HG03565 (cell line): ENCODE data around the gene ALOX15B.
"Not testable (repeated sequence)": the region's sequence is repeated elsewhere in the genome, so short reads cannot be mapped to it uniquely, and the experiment has no call there.

ENCODE experiments used
- ATAC-seq: cut with Tn5 transposase; IDR thresholded peaks from one replicate; pipeline ENCODE4 v1.9.1; 2021; ENCODE audit warnings: mild to moderate bottlenecking, moderate library complexity; ENCODE audit not compliant: unreplicated experiment

The ALOX15B gene

GRCh38 chr17:8061851-8062250 lies 23.0 kb downstream of the ALOX15B start:
- ATAC-seq = not testable (repeated sequence)

- no peak for ATAC-seq
These were observed 23.6 kb downstream of the ALOX15B start for GRCh38 chr17:8062435-8062806.

GRCh38 chr17:8062807-8063483 lies 24.1 kb downstream of the ALOX15B start:
- ATAC-seq = no peak

- no peak for ATAC-seq
These were observed 25.1 kb downstream of the ALOX15B start for GRCh38 chr17:8063761-8064534.

DNA sequence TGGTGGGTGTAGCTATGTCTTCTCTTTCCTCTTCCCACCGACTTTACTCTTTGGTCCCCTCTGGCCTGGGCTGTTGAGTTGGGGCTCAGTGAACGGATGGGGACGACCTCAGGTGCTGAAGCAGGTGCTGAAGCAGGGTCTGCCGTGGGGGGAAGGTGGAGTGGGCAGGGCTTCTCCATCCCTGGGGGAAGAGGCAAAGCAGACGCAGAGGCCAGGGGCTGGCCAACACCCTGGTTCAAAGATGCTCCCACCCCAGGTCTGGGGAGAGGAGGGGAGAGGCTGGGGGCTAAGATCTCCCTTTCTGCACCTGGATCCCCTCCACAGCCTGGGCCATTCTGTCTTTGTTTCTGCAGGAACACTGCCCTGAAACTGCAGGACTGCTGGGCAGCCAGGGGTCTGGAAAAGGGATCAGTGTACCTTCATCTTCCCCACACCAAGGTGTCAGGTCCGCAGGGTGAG lies 25.7 kb downstream of the ALOX15B start:
- ATAC-seq = no peak

DNA sequence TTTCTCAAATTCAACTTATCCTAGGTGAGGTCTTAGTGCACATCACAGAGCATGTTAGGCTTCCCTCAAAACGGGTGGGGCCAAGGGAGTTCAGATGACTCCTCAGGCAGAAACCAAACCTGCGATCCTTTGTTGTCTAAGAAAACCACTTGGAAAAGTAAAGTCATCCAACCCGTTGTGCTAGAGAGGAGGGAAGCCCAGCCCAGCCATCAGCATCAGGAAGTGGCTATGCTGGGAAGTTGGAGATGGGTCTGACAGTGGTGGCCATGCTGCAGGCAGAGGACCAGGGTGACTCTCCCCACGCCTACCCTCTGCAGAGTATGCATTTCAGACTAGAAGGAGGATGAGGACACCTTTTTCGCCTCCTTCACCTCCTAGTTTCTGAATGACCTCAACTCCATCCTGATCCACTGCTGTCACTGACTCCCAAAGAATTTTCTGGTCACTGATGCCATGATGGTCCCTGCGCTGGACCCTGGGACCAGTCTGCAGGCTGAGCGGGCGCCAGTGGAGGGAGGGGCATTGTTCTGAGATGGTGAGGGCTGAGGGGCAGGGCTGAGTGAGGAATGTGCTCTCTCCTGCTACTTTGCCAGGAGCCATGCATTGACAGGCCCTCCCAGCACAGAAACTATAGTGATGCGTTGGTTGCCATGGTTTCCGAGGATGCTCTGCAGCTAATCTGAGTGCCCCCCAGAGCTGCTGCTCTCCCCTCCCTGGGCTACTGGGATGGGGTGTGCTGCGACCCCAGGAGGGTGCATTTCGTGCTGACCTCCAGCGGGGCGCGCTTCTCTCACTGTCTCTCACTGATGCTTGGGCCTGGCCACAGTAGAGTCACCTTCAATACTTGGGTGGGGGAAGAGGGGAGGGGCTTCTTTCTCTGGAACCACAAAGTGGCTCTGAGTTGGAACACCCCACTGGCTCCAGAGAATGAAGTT lies 28.2 kb downstream of the ALOX15B start:
- ATAC-seq = no peak

DNA sequence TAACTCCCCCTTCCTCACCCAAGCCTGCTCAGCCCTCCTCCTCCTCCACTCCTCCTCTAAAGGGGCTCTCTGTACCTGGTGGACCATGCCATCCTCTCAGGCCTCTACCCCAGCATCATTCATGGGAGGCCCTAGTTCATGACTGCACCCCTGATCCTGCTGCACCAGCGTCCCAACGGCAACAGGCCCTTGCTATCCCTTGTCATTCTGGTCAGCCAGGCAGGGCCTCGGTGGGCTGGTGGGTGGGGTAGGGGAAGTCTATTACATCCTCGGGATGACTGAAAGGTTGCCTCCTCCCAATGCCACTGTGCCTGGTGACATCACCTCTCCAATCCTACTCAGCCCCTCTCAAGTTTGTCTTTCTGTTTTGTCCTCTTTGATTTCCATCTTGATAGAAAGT lies 28.9 kb downstream of the ALOX15B start:
- ATAC-seq = no peak

GRCh38 chr17:8068736-8069586 lies 30.1 kb downstream of the ALOX15B start:
- no peak for ATAC-seq

GRCh38 chr17:8069587-8069860 lies 30.7 kb downstream of the ALOX15B start:
- ATAC-seq = no peak

GRCh38 chr17:8071496-8071895 lies 32.6 kb downstream of the ALOX15B start:
- no peak for ATAC-seq

DNA sequence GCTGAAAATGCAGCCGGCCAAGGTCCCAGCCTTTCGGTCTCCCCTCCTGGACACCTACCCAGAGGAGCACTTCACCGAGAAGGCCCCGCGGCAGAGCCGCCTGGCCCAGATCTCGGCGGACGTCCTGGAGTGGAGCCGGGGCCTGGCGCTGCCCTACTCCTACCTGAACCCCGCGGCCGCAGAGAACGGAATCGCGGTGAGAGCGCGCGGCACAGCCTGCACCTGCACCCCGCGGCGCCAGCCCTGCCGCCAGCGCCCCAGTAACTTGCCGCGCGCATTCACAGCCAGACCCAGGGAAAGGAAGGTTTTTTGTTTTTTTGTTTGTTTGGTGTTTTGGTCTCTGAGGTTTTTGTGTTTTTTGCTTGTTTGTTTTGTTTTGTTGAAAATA lies 33.5 kb downstream of the ALOX15B start:
- no peak for ATAC-seq

GRCh38 chr17:8072729-8073461 lies 34.0 kb downstream of the ALOX15B start:
- no peak for ATAC-seq

DNA sequence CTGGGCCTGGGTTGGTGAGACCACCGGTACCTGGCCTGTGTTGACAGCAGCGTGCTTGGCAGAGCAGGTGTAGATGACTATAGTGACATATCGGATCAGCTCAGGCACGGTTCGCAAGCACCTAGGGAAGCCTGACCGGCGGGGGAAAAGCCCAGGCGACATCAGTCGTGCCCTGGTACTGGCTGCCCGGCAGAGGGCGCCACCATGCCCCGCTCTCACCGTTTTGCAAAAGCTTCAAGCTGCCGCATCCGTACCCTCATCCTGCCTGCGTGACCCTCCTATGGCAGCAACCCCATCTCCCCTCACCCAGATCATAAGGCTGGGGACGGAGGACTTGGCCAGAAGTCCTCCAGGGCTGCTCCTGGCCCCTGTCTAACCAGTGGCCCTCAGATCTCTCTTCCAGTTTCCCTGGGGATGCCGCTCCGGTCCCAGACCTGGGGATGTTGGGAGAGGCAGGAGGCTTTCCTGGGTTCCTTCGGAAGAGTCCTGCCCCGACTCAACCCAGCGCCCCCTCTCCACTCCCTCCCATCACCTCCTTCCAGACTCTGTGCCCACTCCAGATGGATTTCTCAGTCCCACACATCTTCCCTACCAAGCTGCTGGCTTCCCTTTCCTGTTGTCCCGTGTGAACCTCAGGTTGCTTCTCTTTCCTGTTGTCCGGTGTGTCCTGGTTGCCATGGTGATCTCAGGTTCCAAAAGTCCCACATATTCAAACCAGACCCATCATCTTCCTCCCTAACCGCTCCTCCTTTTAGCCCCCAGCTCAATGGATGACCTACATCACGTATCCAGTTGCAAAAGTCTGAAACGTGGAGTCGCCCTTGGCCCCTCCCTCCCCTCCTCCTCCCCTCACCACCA lies 35.0 kb downstream of the ALOX15B start:
- ATAC-seq = no peak

- ATAC-seq = no peak
These were observed 35.7 kb downstream of the ALOX15B start for GRCh38 chr17:8074554-8074953.

- no peak for ATAC-seq
These were observed 36.2 kb downstream of the ALOX15B start for GRCh38 chr17:8075081-8075480.

DNA sequence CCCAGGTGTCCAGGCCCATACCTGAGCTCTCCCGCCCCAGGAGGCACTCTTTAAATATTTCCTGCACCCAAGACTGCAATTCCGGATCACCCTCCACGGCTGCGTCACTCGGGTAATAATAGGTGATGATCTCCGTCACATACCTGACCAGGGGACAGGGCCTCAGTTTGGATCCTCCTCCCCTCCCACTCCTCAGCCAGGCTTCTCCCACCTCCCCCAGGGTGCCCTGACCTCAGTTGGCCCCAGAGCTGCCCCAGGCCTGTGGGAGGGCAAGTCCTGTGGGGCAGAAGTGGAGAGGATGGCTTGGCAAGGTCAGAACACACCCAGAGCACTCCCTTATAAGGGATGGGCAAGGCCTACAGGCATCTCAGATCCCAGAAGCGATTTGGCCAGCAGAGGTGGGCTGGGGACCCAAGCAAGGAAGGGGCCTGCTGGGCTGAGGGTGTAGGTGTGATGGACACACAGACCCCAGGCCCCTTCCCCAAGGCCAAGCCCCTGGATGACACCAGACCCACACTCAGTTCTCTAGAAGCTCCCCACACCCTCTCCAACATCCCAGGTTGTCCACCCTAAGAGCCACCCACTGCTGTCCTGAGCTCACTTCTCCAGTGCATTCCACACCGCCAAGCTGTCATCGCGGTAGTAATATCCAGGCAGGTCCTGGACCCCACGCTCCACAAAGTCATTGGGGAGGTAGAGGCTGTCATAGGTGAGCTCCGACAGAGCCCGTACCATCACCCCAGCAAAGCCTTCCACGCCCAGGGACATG lies 36.9 kb downstream of the ALOX15B start:
- ATAC-seq = no peak

DNA sequence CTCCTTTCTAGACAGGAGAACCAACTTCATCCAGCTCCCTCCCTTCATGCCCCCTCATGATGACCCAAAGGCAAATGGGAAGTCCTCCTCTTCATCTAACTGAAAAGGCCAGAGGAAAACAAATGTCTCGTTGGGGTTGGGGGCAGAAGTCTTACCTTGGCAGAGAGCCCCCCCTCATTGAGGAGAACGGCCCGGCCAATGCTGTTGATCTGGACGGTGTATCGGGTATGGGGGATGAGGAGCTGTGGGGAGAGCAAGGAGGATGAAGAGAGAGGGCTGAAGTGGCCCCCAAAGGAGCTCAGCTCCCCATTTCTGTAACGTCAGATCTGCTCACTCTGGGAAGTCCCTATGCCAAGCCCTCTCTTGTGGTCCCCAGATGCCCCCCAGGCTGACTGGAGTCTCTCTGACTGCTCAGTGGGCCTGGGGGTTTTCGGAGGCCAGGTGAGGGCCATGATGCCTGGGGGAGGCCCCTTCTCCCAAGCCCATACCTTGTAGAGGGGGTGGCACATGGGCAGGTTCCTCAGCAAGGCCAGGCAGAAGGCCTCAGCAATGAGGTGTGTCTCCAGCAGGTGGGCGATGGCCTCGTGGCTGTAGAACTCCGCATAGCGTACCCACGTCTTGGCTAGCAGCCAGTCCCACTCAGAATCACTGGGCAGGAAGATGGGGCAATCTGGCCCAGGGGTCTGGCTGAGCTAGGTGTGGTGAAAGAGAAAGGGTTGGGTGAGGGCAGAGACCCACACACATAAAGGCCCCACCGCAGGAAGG lies 37.8 kb downstream of the ALOX15B start:
- ATAC-seq = no peak

DNA sequence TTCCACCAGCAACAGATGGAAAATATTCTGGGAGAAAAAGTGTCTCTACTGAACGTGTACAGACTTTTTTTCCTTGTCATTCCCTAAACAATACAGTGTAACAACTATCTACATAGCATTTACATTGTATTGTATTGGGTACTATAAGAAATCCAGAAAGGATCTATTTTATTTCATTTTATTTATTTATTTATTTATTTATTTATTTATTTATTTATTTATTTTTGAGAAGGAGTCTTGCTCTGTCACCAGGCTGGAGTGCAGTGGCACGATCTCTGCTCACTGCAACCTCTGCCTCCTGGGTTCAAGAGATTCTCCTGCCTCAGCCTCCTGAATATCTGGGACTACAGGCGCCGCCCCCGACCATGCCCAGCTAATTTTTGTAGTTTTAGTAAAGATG lies 39.1 kb downstream of the ALOX15B start:
- ATAC-seq = not testable (repeated sequence)
